Fibroblast of pulmonary artery (primary cell): Measurements from ENCODE around the gene SKOR1.

ENCODE experiments used
- DNase-seq: peaks from one replicate; pipeline ENCODE4 v3.0.0-alpha.2; 2010; ENCODE audit warnings: low read depth
- H3K4me3 ChIP-seq: replicated peaks from 2 replicates; pipeline ENCODE4 v1.5.1; 2011; ENCODE audit warnings: low read depth, mild to moderate bottlenecking, control low read depth, low read length, moderate library complexity
- TF ChIP-seq, protein P1 (sequence below): IDR thresholded peaks from 2 replicates; pipeline ENCODE4 v1.5.1; 2011; ENCODE audit warnings: mild to moderate bottlenecking, control low read depth, low read length, inconsistent platforms; ENCODE audit errors: missing control alignments

The SKOR1 gene

DNA sequence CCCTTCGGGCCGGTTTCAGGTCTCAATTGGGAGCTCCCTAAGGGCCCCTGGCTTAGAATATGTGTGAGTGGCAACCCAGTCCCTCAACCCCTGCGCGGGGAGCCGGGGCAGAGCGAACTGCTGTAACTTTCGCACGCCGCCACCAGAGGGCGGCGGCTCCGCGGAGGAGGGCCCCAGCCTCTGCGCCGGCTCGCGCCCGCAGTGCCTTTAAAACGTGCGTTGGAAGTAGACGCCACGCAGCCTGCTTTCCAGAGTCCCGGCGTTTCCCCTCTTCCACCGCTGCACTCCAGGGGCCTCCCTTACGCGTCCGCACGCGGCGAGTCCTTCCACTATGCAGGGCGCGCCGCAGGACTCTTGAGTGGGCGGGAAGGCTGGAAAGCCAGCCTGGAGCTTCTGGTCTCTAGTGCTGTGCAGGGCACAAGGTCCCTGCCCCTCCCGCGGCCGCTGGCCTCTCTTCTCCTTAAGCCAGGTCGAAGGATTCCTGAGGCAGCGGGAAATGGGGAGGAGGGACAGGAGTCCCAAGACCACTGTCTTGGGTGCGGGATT is 38.2 kb downstream of the SKOR1 start:
- peak; percentile 79 for DNase-seq
- TF ChIP-seq, protein P1, sequence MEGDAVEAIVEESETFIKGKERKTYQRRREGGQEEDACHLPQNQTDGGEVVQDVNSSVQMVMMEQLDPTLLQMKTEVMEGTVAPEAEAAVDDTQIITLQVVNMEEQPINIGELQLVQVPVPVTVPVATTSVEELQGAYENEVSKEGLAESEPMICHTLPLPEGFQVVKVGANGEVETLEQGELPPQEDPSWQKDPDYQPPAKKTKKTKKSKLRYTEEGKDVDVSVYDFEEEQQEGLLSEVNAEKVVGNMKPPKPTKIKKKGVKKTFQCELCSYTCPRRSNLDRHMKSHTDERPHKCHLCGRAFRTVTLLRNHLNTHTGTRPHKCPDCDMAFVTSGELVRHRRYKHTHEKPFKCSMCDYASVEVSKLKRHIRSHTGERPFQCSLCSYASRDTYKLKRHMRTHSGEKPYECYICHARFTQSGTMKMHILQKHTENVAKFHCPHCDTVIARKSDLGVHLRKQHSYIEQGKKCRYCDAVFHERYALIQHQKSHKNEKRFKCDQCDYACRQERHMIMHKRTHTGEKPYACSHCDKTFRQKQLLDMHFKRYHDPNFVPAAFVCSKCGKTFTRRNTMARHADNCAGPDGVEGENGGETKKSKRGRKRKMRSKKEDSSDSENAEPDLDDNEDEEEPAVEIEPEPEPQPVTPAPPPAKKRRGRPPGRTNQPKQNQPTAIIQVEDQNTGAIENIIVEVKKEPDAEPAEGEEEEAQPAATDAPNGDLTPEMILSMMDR: peak; percentile 73
- peak overlapping the region; percentile 49 for H3K4me3 ChIP-seq

DNA sequence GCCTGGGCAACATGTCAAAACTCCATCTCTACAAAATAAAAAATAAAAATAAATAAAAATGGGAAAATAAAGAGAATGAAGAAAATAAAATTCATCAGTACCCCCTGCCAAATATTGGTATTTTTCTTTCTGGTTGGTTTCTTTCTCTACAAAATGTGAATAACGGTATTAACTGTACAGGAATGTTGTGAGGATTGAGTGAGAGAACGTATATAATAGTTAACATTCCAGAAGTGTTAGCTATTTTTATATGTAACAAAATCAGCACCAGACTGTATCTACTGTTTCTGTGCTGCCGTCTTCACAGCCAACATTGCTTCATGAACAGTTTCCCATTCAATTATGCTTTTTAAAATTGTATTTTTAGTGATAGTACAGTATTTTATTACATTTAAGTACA is 40.0 kb downstream of the SKOR1 start:
- DNase-seq: no peak
- TF ChIP-seq, protein P1: no peak
- H3K4me3 ChIP-seq: no peak overlapping the region

DNA sequence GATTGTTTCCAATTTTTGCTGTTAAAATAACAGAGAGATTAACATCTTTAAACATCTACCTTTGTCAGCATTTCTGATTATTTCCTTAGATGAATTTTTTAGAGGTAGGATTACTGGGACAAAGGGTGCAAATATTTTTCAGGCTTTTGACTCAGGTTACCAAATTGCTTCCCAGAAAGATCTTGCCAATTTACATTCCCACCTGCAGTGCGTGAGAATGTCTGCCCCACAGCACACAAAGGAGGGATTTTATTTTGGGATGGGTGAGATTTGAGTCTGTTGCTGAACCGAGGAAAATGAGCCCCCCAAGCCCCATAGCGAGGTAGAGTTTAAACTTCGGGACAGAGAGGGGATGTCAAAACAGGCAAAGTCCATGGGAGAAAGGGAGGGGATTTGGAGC is 40.5 kb downstream of the SKOR1 start:
- no peak overlapping the region for H3K4me3 ChIP-seq
- TF ChIP-seq, protein P1: no peak
- DNase-seq: no peak

DNA sequence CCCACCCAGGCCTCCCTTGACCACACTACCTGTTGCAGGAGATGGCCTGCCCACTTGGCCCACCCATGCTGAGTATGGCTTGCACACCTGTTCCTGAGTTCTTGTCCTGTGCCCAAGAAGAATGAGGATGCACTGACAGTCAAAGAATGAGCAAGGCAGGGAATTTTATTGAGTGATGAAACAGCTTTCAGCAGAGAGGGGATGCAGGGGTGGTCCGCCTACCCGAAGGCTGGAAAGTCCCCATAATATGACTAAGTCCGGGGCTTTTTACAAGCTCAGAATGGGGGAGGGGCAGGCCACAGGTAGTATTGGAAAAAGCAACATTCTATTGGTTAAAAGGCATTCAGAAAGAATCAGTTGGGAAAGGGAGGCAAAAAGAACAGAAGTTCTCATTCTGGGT is 44.4 kb downstream of the SKOR1 start:
- TF ChIP-seq, protein P1: no peak
- no peak for DNase-seq
- no peak overlapping the region for H3K4me3 ChIP-seq

DNA sequence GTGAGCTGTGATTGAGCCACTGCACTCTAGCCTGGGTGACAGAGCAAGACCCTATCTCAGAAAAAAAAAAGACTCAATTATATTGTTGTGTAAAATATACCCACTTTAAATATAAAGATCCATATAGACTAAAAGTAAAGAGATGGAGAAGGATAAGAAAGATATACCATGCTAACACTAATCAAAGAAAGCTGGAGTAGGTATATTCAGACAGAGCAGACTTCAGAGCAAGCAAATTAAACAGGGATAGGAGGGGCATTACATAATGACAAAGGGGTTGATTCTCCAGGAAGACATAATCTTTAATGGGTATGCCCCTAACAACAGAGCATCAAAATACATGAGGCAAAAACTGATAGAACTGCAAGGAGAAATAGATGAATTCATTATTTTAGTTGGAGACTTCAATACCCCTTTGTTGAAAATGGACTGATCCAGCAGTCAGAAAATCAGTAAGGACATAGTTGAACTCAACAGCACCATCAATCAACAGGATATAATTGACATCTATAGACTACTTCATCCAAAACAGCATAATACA is 45.6 kb downstream of the SKOR1 start:
- no peak overlapping the region for H3K4me3 ChIP-seq
- TF ChIP-seq, protein P1: no peak
- DNase-seq: no peak

DNA sequence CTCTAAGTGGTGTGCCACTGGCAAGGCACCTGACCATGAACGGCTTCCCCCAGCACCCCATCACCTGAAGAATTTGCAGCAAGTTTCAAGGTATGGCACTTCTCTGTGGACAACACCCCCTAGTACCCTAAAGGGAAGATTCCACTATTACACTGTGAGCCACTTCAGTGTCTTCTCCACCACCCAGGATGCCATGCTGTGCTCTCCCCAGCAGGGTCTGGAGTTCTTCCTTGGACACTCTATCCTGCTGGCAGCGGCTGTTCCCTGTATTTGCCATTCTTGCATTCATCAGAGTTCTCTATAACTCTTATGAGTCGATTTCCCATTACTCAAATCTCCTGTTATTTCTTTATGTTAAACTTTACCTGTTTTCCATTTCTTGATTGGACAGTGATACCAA is 48.5 kb downstream of the SKOR1 start:
- DNase-seq: no peak
- TF ChIP-seq, protein P1: no peak

DNA sequence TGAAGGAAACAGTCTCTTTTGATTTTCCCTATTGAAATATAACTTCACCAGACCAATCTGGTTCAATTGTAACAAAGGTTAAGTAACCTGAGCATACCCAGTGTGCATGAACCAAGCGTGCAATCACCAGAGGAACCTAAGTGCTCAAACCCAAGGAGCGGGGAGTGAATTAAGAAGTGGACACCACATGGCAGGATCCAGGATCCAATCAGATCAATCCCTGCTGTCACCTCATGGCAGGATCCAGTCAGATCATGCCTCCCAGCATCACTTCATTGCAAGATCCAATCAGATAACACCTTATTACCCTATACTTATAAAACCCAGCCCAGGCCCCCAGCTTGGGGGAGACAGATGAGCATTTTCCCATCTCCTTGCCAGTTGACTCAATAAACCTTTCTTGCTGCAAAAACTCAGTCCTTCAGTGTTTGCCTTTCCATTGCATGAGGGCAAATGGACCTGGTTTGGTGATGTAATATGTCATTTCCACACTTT is 53.5 kb downstream of the SKOR1 start:
- H3K4me3 ChIP-seq: no peak overlapping the region
- TF ChIP-seq, protein P1: no peak
- DNase-seq: no peak

More for the DNA sequence above, 48.5 kb downstream of the SKOR1 start:
- no peak overlapping the region for H3K4me3 ChIP-seq
